ENCODE data around the gene SASS6.
"Not testable (repeated sequence)": the region's sequence is repeated elsewhere in the genome, so short reads cannot be mapped to it uniquely, and the experiment has no call there.

The SASS6 gene

DNA sequence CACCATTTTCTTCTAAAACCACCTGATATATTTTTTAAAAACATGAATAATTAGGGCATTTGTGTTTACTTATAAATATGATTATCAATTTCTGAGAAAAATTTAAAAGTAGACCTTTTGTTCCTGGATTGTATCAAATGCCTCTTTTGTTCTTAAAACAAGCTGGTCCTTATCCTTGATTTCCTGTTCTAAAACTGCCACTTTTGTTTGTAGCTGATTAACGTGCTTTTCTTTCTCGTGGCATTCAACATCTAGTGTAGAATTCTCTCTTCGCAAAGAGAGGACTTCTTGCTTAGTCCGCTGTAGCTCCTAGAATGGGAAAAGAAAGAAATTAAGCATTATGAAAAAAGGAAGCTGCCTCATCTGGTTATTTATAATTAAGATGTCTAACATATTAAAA, 25.0 kb downstream of the SASS6 start:
- DNase-seq, result no peak

DNA sequence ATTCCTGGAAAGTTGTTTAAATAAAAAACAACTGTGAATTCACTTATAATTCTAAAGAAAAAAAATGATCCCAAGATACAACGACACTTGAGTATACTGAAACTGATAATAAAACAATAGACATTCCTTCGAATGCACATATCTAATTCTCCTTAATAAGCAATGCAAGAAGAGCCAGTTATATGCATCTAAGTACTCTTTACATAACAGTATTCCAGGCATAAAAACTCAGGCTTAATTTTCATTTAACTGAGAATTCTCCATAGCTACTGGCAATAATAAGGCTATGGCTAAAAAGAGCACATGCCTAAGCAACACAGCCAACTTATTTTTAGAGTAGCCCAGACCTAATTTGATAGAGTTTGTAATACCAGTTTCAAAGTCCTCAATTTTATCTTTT, 31.2 kb downstream of the SASS6 start:
- DNase-seq, result no peak

DNA sequence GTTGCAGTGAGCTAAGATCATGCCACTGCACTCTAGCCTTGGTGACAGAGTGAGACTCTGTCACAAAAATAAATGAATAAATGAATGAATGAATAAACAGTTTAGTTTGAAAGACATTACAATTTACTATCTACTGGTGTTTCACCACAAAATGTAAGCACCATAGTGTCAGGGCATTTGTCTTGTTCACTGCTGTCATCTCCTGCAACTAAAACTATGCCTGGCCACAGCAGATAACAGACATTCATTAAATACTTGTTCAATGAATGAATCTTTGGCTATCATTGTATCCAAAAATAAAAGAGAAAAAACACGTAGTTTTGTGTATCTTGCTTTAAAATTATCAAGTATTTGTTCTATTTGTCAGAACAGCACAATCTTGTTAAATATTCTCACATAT, 32.5 kb downstream of the SASS6 start:
- DNase-seq, result no peak

DNA sequence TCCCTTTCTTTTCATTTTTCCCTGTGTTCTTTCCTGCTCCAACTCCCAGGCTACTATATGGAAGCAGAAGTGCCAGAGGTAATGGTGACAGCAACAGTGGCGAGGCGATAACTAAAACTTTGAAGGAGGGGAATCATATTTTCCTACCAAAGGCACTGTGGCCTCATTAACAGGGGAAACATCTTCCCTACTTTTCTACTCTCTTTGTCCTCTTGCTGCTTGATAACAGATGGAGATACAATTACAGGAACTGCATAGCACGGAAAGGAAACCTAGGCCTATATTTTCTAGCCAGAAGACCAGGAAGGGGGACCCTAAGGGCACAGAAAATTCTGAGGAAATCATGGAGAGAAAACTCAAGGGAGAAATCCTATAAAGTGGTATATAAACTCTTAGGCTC, 42.3 kb downstream of the SASS6 start:
- DNase-seq, result no peak

DNA sequence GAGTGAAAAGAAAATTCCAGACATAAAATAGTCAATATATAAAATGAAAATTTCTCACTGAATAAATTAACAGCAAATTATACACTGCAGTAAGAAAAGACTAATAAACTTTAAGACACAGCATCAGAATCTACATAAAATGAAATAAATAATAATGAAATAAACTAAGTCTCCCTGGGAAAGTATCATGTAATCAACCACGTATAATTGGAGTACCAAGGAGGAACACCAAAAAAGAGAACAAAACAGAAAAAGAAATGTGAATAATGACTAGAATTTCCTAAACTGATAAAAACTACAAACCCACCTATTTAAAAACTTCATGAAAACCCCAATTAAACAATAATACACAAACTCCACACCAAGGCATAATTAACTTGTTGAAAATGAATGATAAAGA, 43.6 kb downstream of the SASS6 start:
- DNase-seq, result no peak

DNA sequence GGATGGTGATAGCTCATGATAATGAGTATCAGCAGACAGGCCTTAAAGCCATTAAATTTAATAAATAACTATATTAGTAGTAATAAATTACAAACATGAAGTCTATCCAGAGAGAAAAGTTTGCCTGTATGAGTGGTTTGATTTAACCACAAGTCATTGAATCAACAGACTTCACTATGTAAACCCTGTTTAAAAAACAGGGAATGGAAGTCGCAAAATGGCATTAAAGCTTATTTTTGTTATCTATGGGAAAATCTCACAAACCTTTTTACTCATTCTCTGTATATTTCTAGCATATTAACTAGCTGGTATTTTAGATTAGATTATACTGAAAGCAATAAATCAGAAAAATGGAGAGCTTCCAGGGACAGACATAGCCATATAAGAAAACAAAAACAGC, 45.3 kb downstream of the SASS6 start:
- DNase-seq, result no peak

DNA sequence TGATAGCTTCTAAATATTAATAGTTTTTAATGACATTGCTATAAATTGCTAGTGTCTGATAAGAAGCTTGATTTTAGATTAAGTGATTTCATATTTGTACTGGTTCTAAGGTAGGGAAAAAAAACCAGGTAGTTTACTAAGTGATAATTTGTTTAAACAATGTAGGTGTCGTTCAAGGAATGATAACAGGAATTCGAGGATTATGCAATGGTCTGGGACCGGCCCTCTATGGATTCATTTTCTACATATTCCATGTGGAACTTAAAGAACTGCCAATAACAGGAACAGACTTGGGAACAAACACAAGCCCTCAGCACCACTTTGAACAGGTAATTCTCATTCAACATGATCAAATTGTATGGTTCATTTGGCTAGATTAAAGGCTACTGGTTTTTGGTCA, 52.4 kb downstream of the SASS6 start:
- no peak for DNase-seq

DNA sequence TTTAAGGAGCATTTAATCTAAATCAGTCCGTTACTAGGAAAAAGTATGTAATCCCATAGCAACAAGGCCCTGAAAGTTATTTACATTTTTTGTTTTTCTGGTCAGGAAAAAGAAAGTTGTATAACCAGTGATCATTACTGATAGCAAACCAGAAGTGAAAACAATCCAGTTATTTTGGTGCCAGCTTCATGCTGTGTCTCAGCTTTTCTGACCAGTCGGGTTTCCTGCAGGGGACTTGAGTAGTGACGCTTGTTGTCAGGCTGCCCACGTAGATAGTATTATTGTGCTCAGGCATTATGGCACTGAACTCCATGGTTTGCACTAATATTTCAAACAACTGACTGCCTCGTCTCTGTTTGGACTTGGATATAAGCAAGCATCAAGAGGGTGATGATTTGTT, 55.2 kb downstream of the SASS6 start:
- DNase-seq, result no peak

DNA sequence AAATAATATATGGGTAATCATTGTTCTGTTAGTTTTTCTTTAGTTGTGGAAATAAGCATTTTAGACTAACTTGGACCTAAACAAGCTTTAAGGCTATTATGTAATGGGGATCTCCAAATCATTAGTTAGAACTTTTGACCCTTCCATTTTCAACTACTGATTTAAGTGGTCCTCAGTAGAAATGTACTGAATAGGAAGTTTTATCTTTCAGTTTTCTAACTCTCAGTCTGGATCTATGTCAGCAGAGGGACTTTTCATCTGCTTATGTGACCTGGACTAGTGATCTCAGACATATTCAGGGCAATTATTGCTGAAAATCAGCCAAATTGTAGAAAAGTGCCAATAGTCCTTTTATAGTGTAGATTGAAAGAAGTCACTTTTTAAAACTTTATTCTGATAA, 56.0 kb downstream of the SASS6 start:
- no peak for DNase-seq

DNA sequence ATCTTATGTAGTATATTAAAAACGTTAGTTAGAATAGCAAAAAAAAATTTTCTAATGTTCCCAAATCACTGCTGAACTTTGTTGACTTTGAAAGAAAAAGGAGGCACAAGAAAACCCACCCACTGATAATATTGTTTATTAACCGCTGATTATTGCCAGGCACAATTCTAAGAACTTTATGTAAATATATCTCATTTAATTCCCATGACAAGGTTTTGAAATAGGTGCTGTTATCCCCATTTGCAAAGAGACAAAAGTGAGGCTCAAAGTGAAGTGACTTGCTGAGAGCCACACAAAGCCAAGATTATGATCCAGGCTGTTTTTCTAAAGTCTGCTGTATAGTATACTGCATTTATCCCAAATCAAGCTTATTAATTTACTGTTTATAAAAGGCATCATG, 56.4 kb downstream of the SASS6 start:
- DNase-seq, result no peak

DNA sequence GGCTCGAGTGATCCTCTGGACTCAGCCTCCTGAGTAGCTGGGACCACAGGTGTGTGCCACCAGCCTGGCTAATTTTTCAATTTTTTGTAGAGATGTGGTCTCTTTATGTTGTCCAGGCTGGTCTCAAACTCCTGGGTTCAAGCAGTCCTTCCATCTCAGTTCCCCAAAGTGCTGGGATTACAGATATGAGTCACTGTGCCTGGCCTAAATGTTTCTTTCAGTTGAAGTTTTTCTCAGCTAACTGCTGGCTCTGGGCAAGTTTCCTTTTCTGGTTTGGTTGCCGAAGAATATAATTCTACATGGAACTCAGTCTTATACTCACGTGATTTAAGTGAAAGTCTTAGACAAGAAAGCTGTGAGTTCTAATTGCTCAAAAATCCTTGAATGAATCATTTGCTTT, 57.0 kb downstream of the SASS6 start:
- DNase-seq, result no peak

DNA sequence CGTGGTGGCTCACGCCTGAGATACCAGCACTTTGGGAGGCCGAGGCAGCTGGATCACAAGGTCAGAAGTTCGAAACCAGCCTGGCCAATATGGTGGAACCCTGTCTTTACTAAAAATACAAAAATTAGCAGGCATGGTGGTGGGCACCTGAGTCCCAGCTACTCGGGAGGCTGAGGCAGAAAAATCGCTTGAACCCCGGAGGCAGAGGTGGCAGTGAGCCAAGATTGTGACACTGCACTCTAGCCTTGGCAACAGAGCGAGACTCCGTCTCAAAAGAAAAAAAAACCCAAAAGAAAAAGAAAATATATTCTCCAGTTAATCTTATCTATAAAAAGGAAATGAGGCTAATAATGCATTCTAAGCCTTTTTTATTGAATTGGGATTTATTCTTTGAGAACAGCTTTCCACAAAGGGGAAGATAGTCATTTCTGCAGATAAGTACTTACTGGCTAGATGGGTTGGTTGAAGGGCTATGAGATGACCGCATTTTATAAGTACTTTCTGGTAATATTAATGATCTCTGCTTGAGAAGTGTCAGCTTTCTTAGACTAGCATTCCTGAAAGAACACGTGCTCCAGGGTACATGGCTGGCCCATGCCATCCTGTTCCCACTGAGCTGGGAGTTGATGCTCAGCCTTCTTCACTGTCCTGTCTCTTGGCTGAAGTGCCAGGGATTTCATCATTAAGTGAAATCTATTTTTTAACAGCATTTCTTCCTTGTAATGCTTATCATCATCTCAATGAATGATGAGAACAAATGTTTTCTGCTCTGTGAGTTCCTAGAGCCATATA, 57.9 kb downstream of the SASS6 start:
- DNase-seq, result no peak

DNA sequence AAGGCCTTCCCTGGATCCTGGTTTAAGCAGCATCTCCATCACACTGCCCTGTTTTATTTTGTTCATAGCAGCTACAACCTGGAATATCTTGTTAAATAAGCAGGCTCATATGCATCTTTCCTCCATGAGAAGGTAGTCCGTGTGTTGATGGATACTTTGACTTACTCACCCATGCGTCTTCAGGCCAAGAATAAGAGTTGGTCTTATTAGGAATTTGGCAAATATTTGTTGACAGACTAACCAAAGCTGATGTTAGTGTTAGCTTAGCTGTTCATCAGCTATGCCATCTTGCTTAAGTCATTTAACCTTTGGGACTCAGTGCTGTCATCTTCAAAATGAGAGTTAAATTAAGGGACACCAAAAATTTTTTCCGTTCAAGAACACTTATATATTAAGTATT, 59.2 kb downstream of the SASS6 start:
- DNase-seq, result no peak

DNA sequence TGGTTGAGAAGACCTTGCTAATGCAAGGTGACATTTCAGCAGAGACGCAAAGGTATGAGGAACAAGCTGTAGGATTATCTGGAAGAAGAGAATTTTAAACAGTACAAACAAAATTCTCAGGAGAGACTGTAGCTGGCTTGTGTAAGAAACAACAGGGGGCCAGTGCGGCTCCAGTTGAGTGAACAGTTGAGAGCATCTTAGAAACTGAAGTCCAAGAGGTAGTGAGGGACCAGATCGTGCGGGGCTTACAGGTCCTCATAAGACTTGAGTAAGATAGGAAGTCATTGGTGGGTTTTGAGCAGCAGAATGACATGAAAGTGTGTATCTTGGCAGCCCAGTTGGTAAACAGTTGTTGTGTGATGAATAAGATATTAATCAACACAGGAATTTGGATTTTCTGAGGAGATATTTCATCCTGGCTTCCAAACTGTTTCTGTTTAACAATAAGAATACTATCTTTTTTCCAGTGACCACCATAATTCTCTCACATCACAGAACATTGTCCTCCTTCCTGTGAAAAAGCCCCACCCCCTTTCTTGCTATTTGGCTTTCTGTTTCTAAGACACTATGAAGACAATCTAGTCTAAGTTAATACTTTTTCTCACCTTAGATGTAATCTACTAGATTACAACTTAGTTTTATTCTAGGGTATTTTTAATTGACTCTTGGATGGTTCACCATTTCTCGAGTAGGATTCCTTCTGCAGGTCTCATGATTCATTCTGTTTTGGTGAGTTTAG, 62.4 kb downstream of the SASS6 start:
- no peak for DNase-seq

DNA sequence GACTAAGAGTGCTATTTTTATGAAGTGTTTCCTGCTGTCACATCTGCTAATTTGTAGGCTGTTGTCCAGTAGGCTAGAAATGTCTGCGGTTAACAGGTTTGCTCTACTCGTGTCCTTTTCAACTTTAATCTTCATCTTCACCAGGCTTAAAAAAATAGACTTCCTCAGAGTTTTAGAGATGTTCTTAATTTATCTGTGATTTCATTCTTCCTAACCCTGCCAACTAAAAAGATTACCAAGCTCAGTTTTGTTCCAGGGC, 66.8 kb downstream of the SASS6 start:
- DNase-seq, result no peak

DNA sequence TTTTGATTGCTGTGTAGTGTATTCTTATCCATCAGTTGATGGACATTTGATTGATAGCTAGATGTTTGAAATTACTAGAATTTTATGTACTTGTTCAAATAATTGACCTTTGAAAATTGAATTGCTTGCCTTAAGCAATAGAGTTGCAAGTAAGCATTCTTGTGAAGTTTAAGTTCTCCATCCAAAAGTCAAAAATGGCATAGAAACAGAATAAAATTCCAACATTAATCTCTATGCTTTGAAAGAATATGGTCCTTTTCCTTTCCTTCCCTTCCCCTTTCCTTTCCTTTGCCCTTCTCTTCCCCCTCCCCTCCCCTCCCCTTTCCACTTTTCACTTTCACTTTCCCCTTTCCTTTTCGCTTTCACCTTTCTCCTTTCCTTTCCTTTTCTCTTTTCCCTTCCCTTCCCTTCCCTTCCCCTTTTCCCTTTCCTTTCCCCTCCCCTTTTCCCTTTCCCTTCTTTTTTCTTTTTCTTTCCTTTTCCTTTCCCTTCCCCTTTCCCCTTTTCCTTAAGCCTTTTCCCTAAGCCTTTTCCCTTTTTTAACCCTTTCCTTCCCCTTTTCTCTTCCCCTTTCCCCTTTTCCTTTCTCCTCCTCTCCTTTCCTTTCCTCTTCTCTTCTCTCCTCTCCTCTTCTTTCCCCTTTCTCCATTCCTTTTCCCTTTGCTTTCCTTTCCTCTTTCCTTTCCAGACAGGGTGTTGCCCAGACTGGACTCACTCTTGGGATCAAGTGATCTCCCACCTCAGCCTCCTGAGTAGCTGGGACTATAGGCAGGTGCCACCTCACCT, 67.4 kb downstream of the SASS6 start:
- no peak for DNase-seq

DNA sequence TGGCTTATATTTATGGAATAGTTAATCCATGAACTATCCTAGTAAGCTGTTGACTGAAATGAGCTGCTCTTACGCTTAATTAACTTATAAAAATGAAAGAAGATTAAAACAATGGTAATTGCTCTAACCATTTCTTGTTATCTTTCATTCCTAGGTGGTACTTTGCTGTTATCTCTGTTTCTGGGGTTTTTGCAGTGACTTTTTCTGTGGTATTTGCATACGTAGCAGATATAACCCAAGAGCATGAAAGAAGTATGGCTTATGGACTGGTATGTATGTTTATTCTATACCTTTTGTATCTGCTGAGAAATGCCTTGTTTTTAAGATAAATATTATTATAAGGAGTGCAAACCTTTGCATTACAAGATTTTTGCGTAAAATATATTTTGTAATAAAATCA, 71.0 kb downstream of the SASS6 start:
- no peak for DNase-seq

DNA sequence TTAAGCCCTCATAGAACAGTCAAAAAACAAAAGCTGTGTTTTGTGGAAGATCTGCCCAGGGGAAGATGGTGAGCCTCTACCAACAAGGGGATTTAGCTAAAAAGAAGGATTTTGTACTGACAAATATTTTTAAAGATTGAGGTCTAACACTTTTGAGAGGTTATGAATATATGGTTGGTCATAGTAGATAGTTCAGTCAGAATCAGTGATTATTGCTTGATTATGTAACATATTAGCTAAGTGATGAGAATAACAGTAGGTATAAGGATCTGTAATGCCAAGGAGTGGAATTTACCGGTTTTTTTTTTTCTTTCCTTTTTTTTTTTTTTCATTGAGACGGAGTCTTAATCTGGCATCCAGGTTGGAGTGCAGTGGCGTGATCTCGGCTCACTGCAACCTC, 79.0 kb downstream of the SASS6 start:
- no peak for DNase-seq

DNA sequence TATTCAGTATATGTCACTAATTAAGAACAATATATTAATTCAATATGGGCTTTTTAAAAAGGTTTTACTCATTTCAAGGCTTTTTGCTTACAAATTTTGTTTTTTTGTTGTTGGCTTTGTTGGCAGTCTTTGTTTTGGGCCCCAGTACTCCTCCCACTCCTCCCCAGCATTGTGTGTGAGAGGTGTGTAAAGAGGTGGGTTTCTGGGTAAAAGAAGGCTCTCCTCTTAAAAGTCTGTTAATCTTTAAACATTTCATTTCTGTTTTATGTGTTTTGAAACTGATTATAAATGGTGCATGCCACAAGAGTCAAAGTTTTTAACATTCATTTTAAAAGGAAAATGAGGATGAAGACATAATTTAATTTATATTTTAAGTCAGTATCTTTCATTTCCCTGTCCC, 79.6 kb downstream of the SASS6 start:
- no peak for DNase-seq

DNA sequence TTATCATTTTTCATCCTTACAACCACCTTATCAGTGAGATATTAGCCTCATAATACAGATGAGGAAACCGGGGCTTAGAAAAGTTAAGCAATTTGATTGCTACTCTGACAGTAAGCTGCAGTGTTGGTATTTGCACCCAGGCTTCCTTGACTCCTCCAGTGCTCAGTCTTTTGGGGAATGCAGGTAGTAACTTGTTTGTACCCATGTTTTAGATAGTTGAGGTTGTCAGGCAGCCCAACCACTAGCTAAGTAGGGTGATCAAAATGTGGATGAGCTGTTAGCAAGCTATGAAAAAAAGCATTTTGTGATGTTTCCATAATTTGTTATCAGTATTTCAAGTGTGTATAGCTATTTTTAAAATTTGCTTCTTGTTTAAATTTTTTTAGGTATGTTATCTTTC, 80.8 kb downstream of the SASS6 start:
- DNase-seq, result no peak

DNA sequence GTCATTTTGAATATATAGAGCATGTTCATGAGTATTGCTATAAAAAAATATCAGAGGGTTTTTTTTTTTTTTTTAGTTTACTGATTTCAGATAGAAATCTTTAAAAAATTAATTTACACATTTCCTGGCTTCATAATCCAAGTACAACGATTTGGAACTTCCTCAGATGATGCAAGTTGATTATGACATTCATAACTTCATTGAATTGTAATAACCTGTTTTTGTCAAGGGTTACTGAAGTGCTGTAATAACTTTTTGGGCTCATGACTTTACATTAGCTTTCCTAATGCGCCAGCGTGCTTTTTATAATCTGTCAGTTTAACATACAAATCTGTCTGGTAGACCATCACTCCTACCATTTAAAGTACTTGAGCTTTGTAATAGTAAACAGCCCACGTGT, 81.3 kb downstream of the SASS6 start:
- DNase-seq, result no peak

DNA sequence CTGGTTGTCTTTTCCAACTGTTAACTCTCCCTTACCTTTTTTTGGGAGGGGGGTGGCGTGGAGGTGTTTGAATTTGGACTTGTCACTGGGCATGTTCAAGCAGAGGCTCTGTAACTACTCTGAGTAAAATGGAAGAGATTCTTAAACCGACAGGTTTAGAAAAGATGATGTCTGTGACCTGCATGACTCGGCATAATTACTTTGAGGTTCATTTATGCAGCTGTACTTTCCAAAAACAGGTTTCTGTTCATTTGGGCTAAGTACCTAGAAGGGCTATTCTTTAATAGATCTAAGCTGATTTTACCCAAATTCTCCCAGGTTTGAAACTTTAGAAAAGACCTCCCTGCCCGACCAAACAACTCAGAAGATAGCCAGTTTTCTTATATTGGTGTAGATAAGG, 82.6 kb downstream of the SASS6 start:
- no peak for DNase-seq

DNA sequence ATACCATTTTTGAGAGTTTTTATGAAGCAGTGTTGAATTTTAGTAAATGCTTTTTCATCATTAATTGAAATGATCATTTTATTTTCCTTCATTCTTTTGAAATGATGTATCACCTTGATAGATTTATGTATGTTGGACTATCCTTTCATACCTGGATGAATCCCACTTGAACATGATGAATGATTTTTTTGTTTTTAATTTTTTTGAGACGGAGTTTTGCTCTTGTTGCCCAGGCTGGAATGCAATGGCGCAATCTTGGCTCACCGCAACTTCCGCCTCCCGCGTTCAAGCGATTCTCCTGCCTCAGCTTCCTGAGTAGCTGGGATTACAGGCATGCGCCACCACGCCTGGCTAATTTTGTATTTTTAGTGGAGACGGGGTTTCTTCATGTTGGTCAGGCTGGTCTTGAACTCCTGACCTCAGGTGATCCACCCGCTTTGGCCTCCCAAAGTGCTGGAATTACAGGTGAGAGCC, 85.5 kb downstream of the SASS6 start:
- DNase-seq, result not testable (repeated sequence)

DNA sequence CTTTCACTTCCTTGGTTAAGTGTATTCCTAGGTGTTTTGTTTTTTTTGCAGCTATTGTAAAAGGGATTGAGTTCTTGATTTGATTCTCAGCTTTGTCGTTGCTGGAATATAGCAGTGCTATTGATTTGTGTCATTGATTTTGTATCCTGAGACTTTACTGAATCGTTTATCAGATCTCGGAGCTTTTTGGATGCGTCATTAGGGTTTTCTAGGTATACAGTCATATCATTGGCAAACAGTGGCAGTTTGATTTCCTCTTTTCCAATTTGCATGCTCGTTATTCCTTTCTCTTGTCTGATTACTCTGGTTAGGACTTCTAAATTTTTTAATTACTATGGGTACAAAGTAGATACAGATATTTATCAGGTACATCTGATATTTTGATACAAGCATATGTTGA, 87.5 kb downstream of the SASS6 start:
- DNase-seq, result no peak

All from activated CD4-positive, CD25-positive, alpha-beta regulatory T cell treated with anti-CD3 and anti-CD28 coated beads, Interleukin-2, amount 50 U/mL, for 72 hours (primary cell).